Keratinocyte (primary cell): ENCODE measurements around the gene PCDHGA6. TPM values are rescaled to one million over a fixed set of nuclear protein-coding genes. Genes with fewer than 3 reads are reported as not detected.
A peak's percentile ranks its signal among the peaks of the same experiment; 100 is the strongest.
"Not testable (repeated sequence)": the region's sequence is repeated elsewhere in the genome, so short reads cannot be mapped to it uniquely, and the experiment has no call there.

ENCODE experiments used
- DNase-seq: peaks from one replicate; pipeline ENCODE4 v3.0.0-alpha.2; 2011; ENCODE audit warnings: low read depth, missing footprints, low spot score
- FAIRE-seq: peaks from 2 replicates; lab custom pipeline; 2011; peaks lifted over from hg19 to GRCh38; lab: Jason Lieb, UNC
- H2AFZ ChIP-seq: 2 replicates; pipeline ENCODE4 v1.6.0; 2012; ENCODE audit warnings: low read length, control low read depth, inconsistent platforms; ENCODE audit not compliant: control insufficient read depth
- H3K27ac ChIP-seq: 2 replicates; pipeline ENCODE4 v1.5.1; 2011; ENCODE audit warnings: low read length; ENCODE audit not compliant: control insufficient read depth, insufficient read depth
- H3K27me3 ChIP-seq: 3 replicates; pipeline ENCODE4 v1.6.0; 2011; ENCODE audit warnings: low read length; ENCODE audit not compliant: control insufficient read depth, insufficient read depth; ENCODE audit errors: extremely low read depth
- H3K36me3 ChIP-seq, 2 experiments: 2 replicates in 1 of 2; 3 replicates in 1 of 2; pipeline ENCODE4 v1.5.1; 2011; ENCODE audit warnings: low read length in 2 of 2, mild to moderate bottlenecking in 1 of 2; ENCODE audit not compliant: control insufficient read depth in 2 of 2, insufficient read depth in 2 of 2; ENCODE audit errors: extremely low read depth in 1 of 2
- H3K4me1 ChIP-seq: 3 replicates; pipeline ENCODE4 v1.5.1; 2011; ENCODE audit warnings: low read length; ENCODE audit not compliant: control insufficient read depth, insufficient read depth; ENCODE audit errors: extremely low read depth
- H3K4me2 ChIP-seq: 3 replicates; pipeline ENCODE4 v1.6.0; 2011; ENCODE audit warnings: low read depth, low read length; ENCODE audit not compliant: control insufficient read depth, insufficient read depth; ENCODE audit errors: extremely low read depth
- H3K4me3 ChIP-seq, 3 experiments: fragments of 200-600 bp in 1 of 3; sonication (generic) in 1 of 3; 2 replicates in 2 of 3; 3 replicates in 1 of 3; pipeline ENCODE4 v1.5.1; 2011 to 2016; ENCODE audit warnings: low read length in 3 of 3, mild to moderate bottlenecking in 3 of 3, control low read depth in 2 of 3, inconsistent platforms in 1 of 3, low read depth in 1 of 3, mixed read lengths in 1 of 3, mixed run types in 1 of 3, moderate library complexity in 1 of 3; ENCODE audit not compliant: control insufficient read depth in 2 of 3, insufficient read depth in 2 of 3; ENCODE audit errors: extremely low read depth in 1 of 3
- H3K79me2 ChIP-seq: 2 replicates; pipeline ENCODE4 v1.6.0; 2012; ENCODE audit warnings: low read length; ENCODE audit not compliant: control insufficient read depth, insufficient read depth
- H3K9ac ChIP-seq: 3 replicates; pipeline ENCODE4 v1.6.0; 2011; ENCODE audit warnings: low read length; ENCODE audit not compliant: control insufficient read depth, insufficient read depth; ENCODE audit errors: extremely low read depth
- H3K9me1 ChIP-seq: 3 replicates; pipeline ENCODE4 v1.6.0; 2011; ENCODE audit warnings: low read length; ENCODE audit not compliant: control insufficient read depth, insufficient read depth; ENCODE audit errors: extremely low read depth
- H3K9me3 ChIP-seq: 2 replicates; pipeline ENCODE4 v1.5.1; 2012; ENCODE audit warnings: low read depth, low read length; ENCODE audit not compliant: control insufficient read depth
- H4K20me1 ChIP-seq: 3 replicates; pipeline ENCODE4 v1.6.0; 2011; ENCODE audit warnings: low read length; ENCODE audit not compliant: control insufficient read depth, insufficient read depth; ENCODE audit errors: extremely low read depth
- CTCF ChIP-seq, 3 experiments: IDR thresholded peaks in 1 of 3; conservative IDR thresholded peaks in 1 of 3; optimal IDR thresholded peaks in 1 of 3; 2 replicates in 2 of 3; 3 replicates in 1 of 3; pipeline versions ENCODE3 to v1.5.1; 2011; ENCODE audit warnings: low read length in 3 of 3, mild to moderate bottlenecking in 3 of 3, moderate library complexity in 2 of 3, control low read depth in 1 of 3, inconsistent platforms in 1 of 3; ENCODE audit not compliant: insufficient read depth in 2 of 3; ENCODE audit errors: extremely low read depth in 1 of 3
- EZH2 ChIP-seq: IDR thresholded peaks from one replicate; pipeline ENCODE4 v1.6.1; 2012; ENCODE audit warnings: inconsistent platforms, mild to moderate bottlenecking, low read length, moderate library complexity
- dilution Hi-C: fragments of 300-500 bp; cut with MboI; formaldehyde crosslinking; loops from one replicate; pipeline ENCODE4 v1.7.0; 2020; ENCODE audit warnings: low sequenced_read_pairs; ENCODE audit not compliant: extremely low pct_ligation_motif_present
- polyA plus RNA-seq, 5 experiments: library from polyadenylated mRNA; depleted of rRNA in 3 of 5; stranded (reverse) in 3 of 5; stranded (forward) in 1 of 5; unstranded in 1 of 5; fragments of >200 nt; gene quantifications; 1 replicate in 1 of 5; 2 replicates in 3 of 5; 3 replicates in 1 of 5; pipeline versions ENCODE4 v1.2.1 to v1.2.3, GENCODE V29; 2011 to 2012; ENCODE audit warnings: missing spikeins in 2 of 5, low read depth in 1 of 5, low replicate concordance in 1 of 5

Gene PCDHGA6
- polyA plus RNA-seq, 1 donor (not counting 4 experiments of a cell fraction or from before 2014, with no cell fraction given), result 0.16 TPM

GRCh38 chr5:141343953-141344463 is 29.7 kb upstream of the PCDHGA6 start:
- Histone ChIP-seq H3K4me3 (peak overlapping the region in 1 of 3 experiments; percentile 13), H3K4me1 (no peaks in the 10 kb centered on the region), H3K27me3 (peaks cover 6% of the 10 kb centered on the region), H3K36me3 (no peaks in the 10 kb centered on the region), H3K79me2 (no peaks in the 10 kb centered on the region), H3K9me1 (no peaks in the 10 kb centered on the region), H2AFZ (peak overlapping the region; percentile 26), H3K9me3 (peaks cover 14% of the 10 kb centered on the region), H4K20me1 (no peaks in the 10 kb centered on the region), H3K9ac (no peak overlapping the region), H3K4me2 (peak overlapping the region; percentile 14), H3K27ac (no peak overlapping the region)
- dilution Hi-C loops, result no loop called here
- FAIRE-seq (no peak), DNase-seq (no peak)
- TF ChIP-seq CTCF (optimal IDR thresholded peaks at IDR 0.05 in 1 of 3, IDR thresholded peaks at IDR 0.05 in 1 of 3, conservative IDR thresholded peaks at IDR 0.05 in 1 of 3; ENCODE audit: extremely low read depth in 1 of 3, insufficient read depth in 2 of 3, low read length in 3 of 3), result no peak
- TF ChIP-seq EZH2, result no peak

- Histone ChIP-seq H3K36me3 (no peaks in the 10 kb centered on the region), H3K9me1 (no peaks in the 10 kb centered on the region), H3K27ac (no peak overlapping the region), H3K9ac (no peak overlapping the region), H4K20me1 (no peaks in the 10 kb centered on the region), H3K9me3 (peaks cover 10% of the 10 kb centered on the region), H2AFZ (no peak overlapping the region), H3K4me3 (no peak overlapping the region), H3K4me2 (no peak overlapping the region), H3K27me3 (no peaks in the 10 kb centered on the region), H3K4me1 (no peaks in the 10 kb centered on the region), H3K79me2 (no peaks in the 10 kb centered on the region)
- DNase-seq (no peak), FAIRE-seq (no peak)
- TF ChIP-seq CTCF (optimal IDR thresholded peaks at IDR 0.05 in 1 of 3, IDR thresholded peaks at IDR 0.05 in 1 of 3, conservative IDR thresholded peaks at IDR 0.05 in 1 of 3; ENCODE audit: extremely low read depth in 1 of 3, insufficient read depth in 2 of 3, low read length in 3 of 3) (no peak), EZH2 (no peak)
- dilution Hi-C loops, result no loop called here
These were observed 28.4 kb upstream of the PCDHGA6 start for GRCh38 chr5:141345327-141345726.

GRCh38 chr5:141346017-141346416 is 27.7 kb upstream of the PCDHGA6 start:
- H3K79me2 ChIP-seq, H3K27me3 ChIP-seq, H2AFZ ChIP-seq, H4K20me1 ChIP-seq, H3K9me3 ChIP-seq, dilution Hi-C loops, DNase-seq, H3K27ac ChIP-seq, H3K4me2 ChIP-seq, H3K4me3 ChIP-seq, FAIRE-seq, H3K9ac ChIP-seq, H3K4me1 ChIP-seq, H3K36me3 ChIP-seq, H3K9me1 ChIP-seq: not testable (repeated sequence)
